Measurements from ENCODE around the gene ARFIP2.

The ARFIP2 gene

DNA sequence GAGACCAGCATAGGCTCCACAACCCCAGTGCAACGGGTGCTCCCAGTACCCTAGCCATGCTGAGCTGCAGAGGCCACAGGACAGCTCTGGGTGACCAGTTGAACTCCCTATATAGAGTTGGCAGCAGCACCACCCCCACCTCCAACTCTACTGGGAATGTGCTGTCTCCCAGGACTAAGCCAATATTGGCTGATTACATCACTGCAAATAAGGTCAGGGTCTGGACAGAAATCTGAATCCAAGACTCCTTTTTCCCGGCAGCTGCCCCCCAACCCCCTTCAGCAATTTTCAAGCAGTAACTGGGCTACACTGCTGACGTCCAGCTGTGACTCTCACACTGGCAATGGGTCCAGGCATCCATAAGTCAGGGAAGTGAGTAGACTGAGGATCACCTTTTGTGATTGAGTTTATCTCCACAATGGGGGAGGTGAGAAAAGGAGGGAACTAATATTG, 40.2 kb downstream of the ARFIP2 start, which contains the start of gene HPX:
Gene HPX (minus strand): TSS at position 82 of the 453 bp plus-strand sequence. CDS start 24 bp downstream, at position 58.
- DNase-seq = no peak

DNA sequence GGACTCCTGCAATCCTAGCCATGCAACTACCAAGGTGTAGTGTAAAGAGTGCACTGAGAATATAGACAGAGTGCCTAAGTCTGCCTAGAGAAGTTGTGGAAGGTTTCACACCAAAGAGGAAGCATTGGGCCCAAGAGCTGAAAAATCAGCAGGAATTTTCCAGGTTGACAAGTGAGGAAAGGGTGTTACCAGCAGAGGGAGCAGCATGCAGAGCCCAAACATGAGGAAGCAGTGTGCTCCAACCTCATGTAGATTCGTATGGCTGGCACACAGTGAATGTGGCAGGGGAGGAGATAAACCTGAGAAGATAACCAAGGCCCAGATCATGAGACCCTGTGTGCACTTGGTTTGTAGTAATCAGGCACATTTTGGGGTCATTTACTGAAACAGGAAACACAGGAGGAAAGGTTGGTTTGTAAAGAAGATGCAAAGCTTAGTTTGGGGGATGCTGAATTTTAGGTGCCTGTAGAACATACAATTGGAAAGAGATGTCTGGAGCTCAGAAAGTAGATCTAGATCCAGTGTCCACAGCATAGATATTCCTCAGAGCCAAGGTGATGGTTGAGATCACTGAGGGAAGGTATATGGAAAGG, 42.1 kb downstream of the ARFIP2 start:
- peak; percentile 15 for DNase-seq

DNA sequence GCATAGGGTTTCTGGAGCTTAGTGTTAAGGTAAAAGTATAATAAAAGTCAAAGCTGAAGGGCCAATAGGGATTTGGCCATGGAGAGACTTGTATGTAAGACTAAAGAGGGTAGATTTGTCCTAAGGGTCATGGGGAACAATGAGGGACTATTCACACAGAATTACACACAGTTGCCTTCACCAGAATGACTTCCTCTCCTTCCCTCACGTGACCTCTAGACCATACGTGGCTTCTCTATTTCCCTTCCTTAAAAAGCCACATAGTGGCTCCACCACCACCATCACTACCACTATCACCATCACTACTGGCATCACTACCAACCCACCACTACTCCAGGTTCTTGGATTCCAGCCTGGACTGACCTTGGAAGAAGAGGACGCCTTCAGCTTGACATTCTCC, 43.1 kb downstream of the ARFIP2 start:
- no peak for DNase-seq

DNA sequence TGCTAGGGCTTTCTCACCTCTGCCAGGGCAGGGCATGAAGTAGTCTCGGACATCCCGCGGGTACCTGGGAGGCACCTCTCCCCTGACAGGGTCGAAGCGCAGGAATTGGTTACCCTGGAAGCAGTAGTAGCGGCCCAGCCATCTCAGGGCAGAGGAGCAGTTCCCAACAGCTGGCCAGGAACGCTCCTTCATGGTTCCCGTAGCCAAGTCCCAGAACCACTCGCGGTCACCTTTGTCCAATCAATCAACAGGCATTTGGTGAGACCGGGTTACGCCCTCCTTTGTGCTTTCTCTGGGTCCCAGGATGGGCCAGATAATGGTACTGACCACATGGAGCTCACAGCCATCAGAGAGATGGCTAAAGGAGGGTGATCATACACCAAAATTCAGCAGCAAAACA, 43.7 kb downstream of the ARFIP2 start:
- no peak for DNase-seq

DNA sequence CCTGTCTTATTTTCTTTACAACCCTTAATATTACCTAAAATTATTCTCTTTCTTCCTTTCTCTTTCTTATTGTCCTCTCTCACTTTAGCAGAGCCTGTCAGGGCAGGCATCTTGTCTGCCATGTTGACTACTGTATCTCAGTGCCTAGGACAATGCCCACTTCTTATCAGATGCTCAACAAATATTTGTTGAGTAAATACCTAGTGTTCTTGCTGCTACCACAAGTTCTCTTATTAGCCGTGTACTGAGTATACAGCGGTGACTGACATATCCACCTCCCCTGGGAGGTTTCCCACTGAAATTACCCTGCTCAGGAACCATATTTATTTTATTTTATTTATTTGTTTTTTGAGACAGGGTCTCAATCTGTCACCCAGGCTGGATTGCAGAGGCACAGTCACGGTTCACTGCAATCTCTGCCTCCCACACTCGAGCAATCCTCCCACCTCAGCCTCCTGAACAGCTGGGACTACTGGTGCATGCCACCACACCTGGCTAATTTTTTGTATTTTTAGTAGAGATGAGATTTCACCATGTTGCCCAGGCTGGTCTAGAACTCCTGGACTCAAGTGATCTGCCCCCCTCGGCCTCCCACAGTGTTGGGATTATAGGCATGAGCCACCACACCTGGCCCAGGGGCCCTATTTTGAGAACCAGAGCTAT, 47.0 kb downstream of the ARFIP2 start:
- no peak for DNase-seq

DNA sequence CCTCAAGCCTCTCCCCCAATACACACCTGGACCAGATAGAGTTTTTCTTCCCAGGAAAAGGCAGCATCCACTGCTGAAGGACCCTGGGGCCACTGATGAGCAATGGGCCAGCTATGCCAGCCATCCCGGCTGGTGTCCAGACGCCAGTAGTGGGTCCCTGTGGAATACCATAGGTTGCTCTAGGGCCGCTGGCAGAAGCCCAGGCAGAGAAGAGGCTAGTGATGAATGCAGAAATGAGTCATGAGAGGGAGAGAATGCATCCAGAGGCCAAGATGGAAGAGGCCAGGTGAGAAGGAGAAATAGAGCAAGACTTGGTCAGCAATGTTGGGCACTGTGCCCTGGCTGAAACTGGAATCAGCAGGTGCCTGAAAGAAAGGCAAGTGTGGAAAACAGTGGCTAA, 49.3 kb downstream of the ARFIP2 start:
- DNase-seq = no peak

DNA sequence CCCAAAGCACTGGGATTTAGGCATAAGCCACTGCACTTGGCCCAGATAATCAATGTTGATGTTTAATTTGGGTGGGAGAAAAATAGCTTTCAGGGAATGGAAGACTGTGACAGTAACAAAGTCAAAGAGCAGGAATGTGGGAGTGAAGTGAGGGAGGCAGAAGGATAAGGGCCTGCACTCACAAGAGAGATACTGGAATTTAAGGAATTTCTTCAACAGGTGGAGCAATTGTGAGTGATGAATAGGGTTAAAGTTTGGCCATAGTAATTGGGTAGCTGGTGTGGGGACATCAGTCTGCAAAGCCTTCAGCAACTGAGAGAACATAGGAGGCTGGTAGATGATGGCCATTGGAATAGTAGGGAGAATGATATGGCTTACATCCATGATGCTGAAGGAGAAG, 53.6 kb downstream of the ARFIP2 start:
- DNase-seq = no peak

All from effector CD8-positive, alpha-beta T cell (primary cell).